ENCODE results near the gene ENTPD8. TPM values are rescaled to one million over a fixed set of nuclear protein-coding genes. Genes with fewer than 3 reads are reported as not detected.
A peak's percentile ranks its signal among the peaks of the same experiment; 100 is the strongest.

The ENTPD8 gene
- total RNA-seq, 2 donors from 2014 or later, result 108 to 120 TPM

DNA sequence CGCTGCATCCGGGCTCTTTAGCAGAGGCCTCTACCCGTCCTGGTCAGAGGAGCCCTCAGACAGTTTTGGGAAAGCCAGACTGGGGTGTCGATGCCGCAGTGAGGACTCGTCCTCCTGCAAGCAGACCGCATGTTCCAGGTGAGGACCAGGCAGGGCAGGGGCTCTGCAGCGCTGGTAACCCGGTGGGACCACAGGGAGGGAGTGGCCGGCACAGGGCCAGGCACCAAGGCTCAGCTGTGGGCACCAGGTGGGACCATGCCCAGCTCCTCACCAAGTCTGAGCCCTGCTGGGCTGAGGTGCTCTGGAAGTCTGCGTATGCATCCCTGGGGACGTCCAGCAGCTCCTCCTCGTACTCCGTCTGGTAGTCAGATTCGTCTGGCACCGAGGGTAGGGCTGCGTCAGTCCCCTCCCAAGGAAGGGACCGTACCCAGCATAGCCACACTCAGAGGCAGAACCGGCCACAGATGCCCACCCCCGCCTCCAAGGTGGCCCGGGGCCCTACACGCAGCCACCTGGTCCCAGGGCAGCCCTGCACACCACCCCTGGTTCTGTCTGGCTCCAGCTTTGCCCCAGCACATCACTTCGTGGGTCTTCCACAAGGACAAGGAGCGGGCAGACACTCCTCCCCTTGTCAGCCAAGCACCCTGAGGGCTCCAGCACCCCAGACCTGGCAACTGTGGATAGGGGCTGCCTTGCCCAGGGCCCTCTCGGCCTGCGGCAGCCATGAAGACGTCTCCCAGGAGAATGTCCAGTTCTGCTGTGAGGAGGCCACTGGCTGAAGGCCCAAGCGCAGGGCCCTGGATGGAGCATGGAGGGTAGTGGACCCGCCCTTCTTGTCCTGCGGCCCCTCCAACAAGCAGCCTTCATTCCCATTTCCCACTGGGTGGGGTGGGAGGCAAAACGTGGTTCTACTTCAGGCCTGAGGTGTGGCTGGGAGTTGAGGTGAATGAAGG, 19.5 kb upstream of the ENTPD8 start:
- intact Hi-C loops (cut with DNase I, micrococcal nuclease), result no loop called here

DNA sequence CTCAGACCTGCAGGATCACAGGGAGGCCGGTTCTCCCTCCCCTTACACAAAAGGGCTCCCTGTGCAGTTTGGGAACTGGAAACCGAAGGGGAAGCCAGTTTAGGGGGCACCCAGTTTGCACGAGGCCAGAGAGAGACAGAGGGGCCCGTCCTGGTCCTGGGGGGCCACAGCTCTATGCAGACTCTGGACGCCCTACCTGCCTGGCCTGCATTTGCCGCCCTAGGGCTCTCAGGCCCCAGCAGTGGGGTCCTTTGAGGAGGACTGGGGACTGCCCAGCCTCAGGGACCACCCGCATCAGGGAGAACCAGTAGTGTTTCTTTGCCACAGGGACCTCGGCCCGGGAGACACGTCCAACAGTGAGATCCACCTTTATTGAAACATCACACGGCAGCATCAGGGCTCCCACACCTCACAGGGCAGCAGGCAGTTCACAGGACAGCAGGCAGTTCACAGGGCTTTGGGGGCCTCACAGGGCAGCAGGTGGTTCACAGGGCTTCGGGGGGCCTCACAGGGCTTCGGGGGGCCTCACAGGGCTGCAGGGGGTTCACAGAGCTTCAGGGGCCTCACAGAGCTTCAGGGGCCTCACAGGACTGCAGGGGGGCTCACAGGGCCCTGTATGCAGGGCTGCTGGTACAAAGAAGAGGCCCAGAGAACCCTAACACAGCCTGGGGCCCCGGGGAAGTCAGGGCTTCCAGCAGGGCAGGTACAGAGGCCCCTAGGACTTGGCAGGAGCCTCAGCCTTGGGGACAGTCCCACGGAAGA, 18.6 kb upstream of the ENTPD8 start:
- intact Hi-C loops (cut with DNase I, micrococcal nuclease), result no loop called here
- ATAC-seq, result no peak
- no peak for DNase-seq

More for the DNA sequence above, 19.5 kb upstream of the ENTPD8 start:
- peak in 1 of 2 donors; percentile 30 for DNase-seq
- ATAC-seq, result no peak

DNA sequence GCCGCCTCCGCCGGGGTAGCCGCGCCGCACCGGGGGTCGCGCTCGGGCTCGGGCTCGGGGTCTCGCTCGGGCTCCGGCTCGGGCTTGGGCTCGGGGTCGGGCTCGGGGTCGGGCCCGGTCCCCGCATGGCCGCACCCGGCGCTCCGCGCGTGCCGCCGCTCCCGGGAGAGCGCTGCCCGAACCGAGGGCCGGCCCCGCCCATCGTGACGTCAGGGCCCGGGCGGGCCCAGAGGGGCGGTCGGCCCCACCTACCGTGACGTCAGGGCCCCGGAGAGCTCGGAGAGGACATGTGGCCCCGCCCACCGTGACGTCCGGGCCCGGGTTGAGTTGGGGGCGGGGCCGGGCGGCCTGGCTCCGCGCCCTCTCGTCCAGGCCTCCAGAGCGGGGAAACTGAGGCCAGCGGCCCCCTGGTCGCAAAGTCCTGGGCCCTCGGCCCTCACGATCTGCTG, 18.0 kb upstream of the ENTPD8 start, which contains the start of gene NSMF:
Gene NSMF (minus strand): TSS at position 183 of the 449 bp plus-strand sequence. CDS start 232 bp downstream, outside the sequence.
- ATAC-seq (peak; percentile 77), DNase-seq (peak; percentile 91 to 98)
- intact Hi-C loops (cut with DNase I, micrococcal nuclease), result no loop called here

DNA sequence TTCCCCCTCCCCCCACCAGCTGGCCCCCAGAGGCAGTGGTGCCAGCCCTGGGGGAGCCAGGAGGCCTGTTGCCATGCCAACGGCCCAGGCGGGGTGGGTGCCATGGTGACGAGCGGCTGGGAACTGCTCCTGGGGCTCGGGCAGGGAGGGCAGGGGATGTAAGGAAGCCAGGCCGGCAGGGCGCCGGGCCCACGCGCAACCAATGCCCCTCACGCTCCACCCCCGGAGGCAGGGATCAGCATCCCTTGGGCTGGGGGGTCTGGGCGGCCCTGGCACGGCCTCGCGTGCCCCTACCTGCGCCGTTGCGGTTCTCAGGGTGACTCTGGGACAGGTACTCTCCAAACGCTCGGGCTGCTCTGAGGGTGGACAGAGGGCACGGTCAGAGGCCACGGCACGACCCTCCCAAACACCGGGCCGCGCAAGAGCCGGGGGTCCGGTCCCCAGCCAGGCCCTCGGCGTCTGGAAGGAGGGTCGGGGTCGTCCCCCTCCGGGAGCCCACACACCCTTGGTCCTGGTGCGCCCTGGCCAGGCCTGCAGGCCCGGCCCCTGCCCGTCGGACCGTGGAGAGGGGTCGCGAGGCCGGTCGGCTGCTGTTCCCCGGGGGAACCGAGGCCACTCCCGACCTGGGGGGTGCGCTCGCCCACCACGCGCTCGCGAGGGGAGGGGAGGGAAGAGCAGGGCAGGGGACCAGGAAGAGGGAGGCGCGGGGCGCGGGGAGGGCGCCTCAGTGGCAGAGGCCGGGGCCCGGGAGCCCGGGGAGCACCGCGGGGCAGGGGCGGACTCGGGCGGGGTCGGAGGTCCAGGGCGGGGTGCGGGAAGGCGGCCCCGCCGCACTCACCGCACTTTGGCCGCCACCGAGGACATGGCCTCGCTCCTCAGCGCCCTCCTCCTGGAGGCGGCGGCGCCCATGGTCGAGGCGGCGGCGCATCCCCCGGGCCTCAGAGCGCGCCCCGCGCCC, 17.3 kb upstream of the ENTPD8 start:
- ATAC-seq (peak; percentile 20), DNase-seq (peak; percentile 40 to 61)
- intact Hi-C loops (cut with DNase I, micrococcal nuclease), result no loop called here

DNA sequence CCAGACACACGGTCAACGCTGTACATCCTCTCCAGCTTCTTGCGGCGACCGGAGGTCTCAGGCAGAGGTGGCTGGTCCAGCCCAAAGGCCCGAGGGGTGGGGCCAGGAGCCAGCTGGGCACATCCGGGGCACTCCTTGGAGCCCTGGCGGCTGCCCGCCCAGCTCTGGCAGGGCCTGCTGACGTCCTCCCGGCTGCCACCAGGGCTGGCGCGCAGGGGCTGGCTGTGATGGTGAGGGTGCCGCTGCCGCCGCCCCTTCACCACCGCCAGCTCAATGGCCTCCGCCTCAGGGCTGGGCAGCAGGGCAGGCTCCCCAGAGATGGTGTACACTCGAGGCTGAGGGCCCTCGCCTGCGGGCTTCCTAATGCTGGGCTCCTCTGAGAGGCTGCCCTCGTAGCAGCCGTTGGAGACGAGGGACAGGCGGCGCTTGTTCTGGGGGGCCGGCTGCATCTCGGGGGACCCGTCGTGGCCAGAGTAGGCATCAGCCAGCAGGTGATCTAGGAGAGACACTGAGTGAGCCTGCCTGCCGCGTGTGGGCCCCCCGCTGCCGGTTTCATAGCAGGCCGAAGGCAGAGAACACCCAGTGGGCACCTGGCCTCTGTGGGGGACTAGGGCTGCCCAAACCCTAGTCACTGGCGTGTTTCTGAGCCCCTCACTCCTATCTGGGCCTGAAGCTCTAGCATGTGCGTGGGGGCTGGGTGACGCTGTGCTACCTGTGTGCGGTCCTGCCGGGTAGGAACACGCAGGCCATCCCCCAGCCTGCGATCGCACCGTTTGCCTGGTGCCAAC, 16.4 kb upstream of the ENTPD8 start:
- DNase-seq, result peak in 1 of 2 donors; percentile 28
- ATAC-seq, result no peak
- intact Hi-C loops (cut with DNase I, micrococcal nuclease), result no loop called here

DNA sequence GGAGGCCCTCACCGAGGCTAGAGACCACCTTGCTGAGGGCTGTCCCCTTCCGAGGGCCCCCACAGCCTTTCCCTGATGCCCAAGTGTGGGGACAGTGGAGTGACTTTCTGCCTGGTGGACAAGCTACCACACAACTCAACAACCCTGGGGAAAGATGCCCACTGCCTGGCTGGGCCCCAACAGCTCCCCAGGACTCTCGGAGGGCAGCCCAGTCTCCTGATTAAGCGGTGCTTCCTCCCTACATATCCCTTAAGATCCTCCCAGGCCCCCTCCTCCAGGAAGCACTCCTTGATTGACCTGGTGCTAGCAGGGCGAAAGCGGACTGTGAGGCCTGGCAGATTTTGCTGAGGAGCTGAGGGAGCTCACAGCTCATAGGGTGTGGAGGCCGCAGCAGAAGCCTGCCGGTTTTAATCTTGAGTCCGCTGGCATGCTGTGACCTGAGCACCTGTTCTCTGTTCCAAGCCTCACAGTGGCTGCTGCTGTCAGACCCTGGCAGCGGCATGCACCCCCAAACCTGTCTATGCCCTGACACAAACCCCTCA, 15.8 kb upstream of the ENTPD8 start:
- ATAC-seq (no peak), DNase-seq (peak in 1 of 2 donors; percentile 28)
- intact Hi-C loops (cut with DNase I, micrococcal nuclease), result no loop called here

DNA sequence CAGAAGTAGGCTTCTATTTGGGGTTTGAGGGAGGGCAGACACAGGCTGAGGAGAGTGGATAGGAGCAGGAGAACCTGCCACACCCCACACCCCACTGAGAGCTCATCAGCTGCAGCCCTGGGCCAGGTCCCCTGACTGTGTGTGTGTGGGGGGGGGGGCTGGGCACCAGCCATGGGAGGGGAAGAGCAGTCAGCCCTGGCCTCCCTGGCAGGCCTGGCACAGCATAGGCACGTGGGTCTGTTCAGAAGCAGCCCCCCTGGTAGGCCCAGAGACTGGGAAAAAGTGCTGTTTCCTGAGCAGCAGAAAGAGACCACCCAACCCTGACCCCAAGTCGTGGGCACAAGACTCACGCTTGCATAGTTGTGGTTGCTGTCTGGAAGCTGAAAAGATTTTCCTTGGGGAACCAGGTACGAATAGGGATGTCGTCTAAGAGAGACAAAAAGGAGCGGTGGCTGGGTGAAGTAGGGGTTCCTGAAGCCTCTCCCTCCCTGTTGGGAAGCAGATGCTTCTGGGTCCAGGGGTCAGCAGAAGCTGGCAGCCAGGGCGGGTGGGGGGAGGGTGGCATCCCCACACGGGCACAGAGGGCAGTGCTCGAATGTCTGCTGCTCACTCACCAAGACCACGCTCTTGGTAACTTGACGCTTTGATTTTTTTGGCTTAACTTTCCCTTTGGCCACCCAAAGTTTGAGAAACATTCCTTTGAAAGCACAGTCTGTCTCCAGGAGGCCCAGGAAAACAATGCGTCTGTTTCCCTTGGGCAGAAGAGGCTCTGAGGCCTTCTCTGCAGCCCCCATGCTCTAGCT, 15.1 kb upstream of the ENTPD8 start:
- DNase-seq (peak in 1 of 2 donors; percentile 23), ATAC-seq (no peak)
- intact Hi-C loops (cut with DNase I, micrococcal nuclease), result no loop called here

DNA sequence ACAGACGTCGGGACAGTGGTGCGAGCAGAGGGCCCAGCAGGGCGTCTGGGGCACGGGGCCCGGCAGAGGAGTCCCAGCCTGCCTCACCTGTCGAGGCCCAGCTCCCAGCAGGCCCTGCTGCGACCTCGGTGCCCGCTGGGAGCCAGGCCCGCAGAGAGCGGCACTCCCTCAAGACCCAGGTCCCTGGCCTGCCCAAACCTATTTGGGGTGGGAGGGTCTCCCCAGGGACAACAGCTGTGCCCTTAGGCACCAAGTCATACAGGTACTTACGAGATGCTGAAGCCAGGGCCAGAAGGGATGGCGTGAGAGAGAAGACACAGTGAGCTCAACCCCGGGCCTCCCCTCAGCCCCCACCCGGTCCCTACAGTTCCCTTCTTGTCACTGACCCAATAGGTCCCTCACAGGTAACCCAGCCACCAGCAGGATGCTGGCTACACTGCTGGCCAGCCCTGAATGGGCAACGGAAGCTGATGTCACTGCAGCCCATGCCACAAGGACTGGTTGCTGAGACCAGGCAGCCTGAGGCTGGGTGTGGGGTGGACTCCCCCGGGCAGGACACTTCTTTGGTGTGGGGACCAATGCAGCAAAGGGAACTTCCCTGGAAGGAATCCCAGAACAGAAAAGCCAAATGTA, 14.3 kb upstream of the ENTPD8 start:
- DNase-seq, result peak in 1 of 2 donors; percentile 25
- no peak for ATAC-seq
- intact Hi-C loops (cut with DNase I, micrococcal nuclease), result no loop called here

DNA sequence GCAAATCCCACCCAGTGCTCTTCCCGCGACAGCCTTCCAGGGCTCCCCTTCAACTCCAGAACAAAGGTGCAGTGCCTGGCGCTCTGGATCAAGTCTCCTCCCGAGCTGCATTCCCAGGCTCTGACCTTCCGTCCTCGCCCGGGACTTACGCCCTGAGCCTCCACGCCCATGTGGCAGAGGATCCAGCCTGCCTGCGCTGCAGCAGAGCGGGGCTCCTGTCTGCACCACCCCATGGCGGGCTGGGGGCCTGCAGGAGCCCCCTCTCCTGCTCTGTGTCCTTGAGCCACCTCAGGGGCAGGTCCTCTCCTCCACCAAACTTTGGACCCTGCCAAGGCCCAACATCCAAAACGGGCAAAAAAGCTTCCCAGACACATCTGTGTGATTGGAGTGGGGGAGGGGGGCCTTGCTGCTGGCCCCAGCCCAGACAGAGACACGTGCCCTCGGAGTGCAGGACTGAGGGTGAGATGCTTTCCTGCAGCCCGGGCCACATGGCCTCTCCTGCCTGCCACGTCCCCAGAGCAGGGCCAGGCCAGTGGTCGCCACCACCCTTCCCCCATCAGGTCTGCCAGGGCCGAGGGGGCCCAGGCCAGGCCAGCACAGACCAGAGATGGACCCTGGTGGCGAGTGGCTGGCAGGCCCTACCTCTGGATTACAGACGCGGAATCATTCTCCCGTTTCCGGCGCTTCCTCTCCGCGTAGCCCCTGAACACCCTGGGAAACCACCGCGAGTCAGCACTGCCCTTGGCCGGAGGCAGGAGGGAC, 13.6 kb upstream of the ENTPD8 start:
- intact Hi-C loops (cut with DNase I, micrococcal nuclease), result no loop called here
- DNase-seq (peak; percentile 72 to 74), ATAC-seq (peak; percentile 67)

DNA sequence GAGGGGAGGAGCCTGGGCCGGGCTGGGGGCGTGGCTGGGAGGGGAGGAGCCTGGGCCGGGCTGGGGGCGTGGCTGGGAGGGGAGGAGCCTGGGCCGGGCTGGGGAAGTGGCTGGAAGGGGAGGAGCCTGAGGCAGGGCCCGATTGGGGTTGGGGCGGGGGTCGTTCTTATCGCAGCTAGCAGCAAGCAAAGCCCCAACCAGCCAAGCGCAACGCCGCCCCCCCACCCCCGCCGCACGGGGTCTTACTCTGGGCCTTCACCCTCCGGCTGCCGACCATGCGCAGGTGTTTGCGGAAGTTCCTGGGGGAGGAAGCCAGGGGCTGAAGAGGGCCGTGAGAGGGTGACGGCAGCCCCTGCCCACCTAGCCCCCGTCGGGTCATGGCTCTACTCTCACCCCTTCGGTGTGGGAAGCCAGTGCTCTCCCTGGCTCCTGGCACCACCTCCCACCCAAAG, 13.0 kb upstream of the ENTPD8 start:
- intact Hi-C loops (cut with DNase I, micrococcal nuclease), result no loop called here
- ATAC-seq (peak; percentile 63), DNase-seq (peak; percentile 83 to 85)

DNA sequence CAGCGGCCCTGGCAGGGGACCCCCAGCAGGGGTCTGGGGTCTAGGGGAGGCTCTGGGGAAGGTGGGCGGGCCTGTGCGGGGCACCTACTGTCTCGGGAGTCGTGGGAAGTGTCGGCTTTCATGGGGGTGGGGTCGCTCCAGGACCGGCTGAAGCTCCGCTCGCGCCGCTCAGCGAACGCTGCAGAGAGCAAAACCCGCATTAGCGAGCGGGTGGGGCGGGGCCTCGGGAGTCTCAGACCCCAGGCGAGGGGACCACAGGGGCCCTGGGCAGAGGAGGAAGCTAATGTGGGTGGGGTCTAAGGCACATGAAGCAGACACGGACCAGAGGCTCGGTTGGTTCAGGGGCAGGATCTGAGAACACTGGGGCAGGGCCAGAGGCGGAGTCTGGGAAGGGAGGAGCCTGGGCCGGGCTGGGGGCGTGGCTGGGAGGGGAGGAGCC, 12.5 kb upstream of the ENTPD8 start:
- intact Hi-C loops (cut with DNase I, micrococcal nuclease), result no loop called here
- ATAC-seq (peak; percentile 67), DNase-seq (peak; percentile 84 to 89)

DNA sequence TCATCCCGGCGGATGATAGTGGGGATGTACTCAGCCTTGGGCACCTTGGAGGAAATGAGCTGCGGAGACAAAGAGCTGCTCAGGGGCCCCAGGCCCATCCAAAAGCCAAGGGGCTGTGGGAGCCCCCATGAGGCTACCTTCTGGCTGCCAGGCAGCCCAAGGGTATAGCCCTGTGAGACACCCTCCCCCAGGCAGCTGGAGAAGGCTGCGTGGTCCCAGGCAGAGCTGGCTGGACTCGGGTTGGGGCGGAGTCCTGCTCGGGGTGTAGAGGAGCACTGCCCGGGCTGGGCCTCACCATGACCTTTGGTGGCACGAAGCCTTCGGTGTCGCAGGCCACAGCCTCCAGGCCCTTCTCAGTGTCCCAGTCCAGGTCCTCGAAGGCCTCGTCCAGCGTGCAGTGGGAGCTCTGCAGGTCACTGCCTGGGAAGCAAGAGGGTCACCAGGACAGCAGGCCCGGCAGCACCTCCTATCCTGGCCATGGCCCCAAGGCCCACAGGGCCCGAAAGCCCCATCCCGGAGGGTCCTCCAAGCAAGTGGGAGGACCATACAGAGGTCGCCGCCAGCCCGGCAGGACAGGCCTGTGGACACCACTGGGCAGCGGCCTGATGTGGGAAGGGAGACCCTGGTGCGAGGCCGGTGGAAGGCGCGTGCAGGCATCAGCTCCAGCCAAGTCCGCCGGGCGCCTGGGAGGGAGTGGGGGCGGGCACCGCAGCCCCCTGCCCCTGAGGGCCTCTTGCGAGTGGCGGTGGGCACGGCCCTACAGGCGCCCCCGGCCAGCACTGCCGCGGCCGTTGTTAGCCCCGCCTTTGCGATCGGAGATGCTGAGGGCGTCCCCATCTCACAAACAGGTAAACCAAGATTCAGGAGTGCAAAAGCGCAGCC, 11.8 kb upstream of the ENTPD8 start:
- no peak for ATAC-seq

DNA sequence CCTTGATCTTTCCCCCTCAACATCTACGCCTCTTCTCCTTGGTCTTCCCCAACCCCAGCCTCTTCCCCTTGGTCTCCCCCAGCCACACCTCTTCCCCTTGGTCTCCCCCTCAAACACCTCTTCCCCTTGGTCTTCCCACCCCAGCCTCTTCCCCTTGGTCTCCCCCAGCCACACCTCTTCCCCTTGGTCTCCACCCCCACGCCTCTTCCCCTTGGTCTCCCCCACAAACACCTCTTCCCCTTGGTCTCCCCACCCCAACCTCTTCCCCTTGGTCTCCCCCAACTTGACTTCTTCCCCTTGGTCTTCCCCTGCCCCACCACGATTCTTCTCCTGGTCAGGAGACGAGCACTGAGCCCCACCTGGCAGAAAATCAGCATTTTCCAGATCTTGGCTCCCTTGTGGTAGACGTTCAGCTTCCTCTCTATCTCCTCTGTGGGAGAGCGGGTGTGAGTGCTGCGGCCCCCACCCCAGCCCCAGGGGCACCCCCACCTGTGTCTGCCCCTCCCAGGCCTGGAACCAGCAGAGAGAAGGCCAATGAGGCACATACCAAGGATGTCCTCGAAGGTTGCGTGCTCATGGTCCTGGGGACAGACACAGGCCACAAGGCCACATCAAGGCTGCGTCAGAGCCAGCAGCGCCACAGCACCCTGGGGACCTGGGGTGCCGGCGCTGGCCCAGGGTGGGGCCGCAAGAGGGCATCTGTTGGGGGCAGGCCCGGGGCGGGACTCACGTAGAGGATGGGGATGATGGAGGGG, 11.0 kb upstream of the ENTPD8 start:
- intact Hi-C loops (cut with DNase I, micrococcal nuclease), result no loop called here
- ATAC-seq (no peak), DNase-seq (peak; percentile 18 to 33)

More for the DNA sequence above, 11.8 kb upstream of the ENTPD8 start:
- intact Hi-C loops (cut with DNase I, micrococcal nuclease), result no loop called here
- peak; percentile 40 to 49 for DNase-seq

Data from left colon (tissue), 2 donors.